ENCODE results near the gene PLGRKT.
"Not testable (repeated sequence)": the region's sequence is repeated elsewhere in the genome, so short reads cannot be mapped to it uniquely, and the experiment has no call there.

PLGRKT gene, protein sequence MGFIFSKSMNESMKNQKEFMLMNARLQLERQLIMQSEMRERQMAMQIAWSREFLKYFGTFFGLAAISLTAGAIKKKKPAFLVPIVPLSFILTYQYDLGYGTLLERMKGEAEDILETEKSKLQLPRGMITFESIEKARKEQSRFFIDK

GRCh38 chr9:5437254-5438216 is at the start of gene PLGRKT:
TSS of gene PLGRKT (minus strand) at chr9:5437925. CDS start at chr9:5431977, 5,948 bp downstream.
- peak; percentile 92 for DNase-seq

DNA sequence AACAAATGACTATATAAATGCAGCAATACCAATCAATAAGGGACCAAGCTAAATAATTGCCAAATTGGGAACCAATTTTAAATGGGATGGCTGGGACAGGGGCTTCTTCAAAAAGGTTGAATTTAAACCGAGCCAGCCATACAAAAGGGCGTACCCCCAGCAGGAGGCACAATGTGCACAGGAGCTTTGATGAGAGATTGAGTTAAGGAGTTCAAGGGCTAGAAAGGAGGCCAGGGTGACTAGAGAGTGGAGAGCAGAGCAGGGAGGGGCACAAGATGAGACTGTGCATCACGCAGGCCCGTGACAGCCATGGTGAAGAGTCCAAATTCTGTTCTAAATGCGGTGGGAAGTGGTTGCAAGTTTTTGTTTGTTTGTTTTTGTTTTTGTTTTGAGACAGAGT is 49.3 kb upstream of the PLGRKT start:
- no peak for DNase-seq

- DNase-seq = no peak
These were observed 47.8 kb upstream of the PLGRKT start for GRCh38 chr9:5485378-5486085.

GRCh38 chr9:5483306-5483705 is 45.6 kb upstream of the PLGRKT start:
- DNase-seq = no peak

DNA sequence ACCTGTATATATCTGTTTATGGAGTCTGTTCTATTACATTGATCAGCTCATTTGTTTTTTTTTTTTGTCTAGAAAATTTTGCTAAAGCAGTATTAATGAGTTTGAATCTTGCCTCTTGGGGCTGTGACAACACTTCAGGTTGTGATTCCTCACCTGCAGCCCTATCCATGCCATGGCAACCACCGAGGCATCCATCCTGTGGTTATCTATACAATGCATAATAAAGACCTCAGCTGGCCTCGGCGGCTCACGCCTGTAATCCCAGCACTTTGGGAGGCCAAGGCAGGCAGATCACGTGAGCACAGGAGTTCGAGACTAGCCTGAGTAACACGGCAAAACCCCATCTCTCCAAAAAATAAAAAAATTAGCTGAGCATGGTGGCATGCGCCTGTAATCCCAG is 44.5 kb upstream of the PLGRKT start:
- no peak for DNase-seq

DNA sequence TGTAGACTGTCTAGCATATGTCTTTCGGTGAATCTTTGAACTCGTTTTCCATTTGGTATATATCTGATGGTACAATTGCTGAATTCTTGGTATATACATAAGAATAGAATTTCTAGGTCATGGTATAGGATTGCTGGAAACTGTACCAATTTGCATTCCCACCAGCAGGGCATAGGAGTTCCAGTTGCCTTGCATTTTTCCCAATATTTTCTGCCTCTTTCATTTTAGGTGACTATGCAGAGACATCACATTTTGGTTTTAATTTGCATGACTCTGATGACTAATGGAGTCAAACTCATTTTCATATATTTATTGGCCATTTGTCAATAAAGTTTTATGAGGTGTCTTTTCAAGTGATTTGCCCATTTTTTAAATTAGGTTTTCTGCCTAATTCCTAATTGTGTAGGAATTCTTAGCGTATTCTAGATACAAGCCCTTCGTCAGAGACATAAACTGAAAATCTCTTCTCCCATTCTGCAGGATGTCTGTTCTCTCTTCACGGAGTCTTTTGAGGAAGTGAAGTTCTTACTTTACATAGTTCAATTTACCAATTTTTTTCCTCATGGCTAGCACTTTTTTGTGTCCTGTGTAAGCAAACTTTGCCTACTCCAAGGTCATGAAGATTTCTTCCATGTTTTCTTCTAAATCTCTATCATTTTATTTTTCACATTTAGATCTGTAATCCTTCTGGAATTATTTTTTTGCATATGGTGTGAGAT is 43.8 kb upstream of the PLGRKT start:
- no peak for DNase-seq

- no peak for DNase-seq
These were observed 43.2 kb upstream of the PLGRKT start for GRCh38 chr9:5480919-5481318.

- DNase-seq = no peak
These were observed 42.4 kb upstream of the PLGRKT start for GRCh38 chr9:5479994-5480694.

DNA sequence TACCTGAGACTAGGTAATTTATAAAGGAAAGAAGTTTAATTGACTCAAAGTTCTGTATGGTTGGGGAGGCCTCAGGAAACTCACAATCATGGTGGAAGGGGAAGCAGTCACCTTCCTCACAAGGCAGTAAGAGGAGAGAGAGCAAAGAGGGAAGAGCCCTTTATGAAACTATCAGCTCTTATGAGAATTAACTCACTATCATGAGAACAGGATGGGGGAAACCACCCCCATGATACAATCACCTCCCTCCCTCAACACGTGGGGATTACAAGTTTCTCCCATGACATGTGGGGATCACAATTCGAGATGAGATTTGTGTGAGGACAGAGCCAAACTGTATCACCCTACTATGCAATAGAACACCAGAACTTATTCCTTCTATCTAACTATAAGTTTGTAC is 40.5 kb upstream of the PLGRKT start:
- DNase-seq = no peak

DNA sequence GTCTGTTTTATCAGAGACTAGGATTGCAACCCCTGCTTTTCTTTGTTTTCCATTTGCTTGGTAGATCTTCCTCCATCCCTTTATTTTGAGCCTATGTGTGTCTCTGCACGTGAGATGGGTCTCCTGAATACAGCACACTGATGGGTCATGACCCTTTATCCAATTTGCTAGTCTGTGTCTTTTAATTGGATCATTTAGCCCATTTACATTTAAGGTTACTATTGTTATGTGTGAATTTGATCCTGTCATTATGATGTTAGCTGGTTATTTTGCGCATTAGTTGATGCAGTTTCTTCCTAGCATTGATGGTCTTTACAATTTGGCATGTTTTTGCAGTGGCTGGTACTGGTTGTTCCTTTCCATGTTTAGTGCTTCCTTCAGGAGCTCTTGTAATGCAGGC is 37.9 kb upstream of the PLGRKT start:
- DNase-seq = not testable (repeated sequence)

DNA sequence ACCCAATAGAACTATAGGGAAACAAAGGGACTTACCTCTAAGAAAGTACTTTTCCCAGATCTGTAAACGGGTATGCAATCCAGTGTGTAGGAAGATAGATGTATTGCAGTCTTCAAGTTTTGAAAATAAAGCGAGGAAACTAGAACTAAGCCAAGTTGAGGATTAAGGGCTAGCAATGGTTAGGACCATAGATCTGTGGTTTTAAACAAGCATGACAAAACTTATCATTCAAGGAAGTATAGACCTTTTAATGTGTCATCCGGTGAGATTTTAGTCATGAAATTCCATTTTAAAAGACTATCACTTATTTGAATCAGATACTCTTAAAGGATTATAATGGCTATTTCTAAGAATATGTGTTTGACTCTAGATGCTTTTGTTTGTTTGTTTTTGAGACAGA is 33.1 kb upstream of the PLGRKT start:
- no peak for DNase-seq

GRCh38 chr9:5470122-5470521 is 32.4 kb upstream of the PLGRKT start:
- no peak for DNase-seq

GRCh38 chr9:5468850-5469249 is 31.1 kb upstream of the PLGRKT start:
- DNase-seq = no peak

DNA sequence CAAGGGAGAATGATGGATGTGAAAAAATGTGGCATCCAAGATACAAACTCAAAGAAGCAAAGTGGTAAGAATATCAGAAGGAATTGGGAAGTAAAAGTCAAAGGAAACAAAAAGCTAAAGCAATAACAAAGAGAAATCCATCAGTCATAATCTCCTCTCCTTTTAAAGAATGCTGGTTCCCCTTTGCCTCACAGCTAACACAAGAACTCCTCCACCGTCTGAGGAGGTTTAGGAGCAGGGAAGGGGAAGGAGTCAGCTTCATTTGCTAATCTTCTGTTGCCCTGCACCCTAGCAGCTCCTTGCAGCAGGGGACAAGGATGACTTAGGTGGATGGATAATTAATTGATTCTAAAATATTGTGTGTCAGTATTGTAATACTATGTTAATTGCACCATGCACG is 29.0 kb upstream of the PLGRKT start:
- DNase-seq = no peak

GRCh38 chr9:5466005-5466404 is 28.3 kb upstream of the PLGRKT start:
- no peak for DNase-seq

DNA sequence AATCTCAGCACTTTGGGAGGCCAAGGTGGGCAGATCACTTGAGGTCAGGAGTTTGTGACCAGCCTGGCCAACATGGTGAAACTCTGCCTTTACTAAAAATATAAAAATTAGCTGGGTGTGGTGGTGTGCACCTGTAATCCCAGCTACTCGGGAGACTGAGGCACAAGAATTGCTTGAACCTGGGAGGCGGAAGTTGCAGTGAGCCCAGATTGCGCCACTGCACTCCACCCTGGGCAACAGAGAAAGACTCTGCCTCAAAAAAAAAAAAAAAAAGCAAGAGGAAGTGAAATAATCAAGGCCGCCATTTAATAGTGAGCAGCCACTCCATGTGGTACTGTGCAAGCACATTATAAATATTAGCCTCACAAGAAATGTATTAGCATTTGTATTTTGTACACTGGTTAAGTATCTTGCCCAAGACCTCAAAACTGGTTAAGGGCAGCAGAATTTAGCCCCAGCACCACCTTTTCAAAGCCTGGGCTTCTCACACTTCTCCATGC is 27.2 kb upstream of the PLGRKT start:
- not testable (repeated sequence) for DNase-seq

- DNase-seq = no peak
These were observed 22.4 kb upstream of the PLGRKT start for GRCh38 chr9:5460157-5460556.

GRCh38 chr9:5459289-5459829 is 21.6 kb upstream of the PLGRKT start:
- DNase-seq = peak; percentile 27

GRCh38 chr9:5455181-5455580 is 17.5 kb upstream of the PLGRKT start:
- DNase-seq = no peak

GRCh38 chr9:5453673-5454072 is 15.9 kb upstream of the PLGRKT start:
- DNase-seq = peak; percentile 39

DNA sequence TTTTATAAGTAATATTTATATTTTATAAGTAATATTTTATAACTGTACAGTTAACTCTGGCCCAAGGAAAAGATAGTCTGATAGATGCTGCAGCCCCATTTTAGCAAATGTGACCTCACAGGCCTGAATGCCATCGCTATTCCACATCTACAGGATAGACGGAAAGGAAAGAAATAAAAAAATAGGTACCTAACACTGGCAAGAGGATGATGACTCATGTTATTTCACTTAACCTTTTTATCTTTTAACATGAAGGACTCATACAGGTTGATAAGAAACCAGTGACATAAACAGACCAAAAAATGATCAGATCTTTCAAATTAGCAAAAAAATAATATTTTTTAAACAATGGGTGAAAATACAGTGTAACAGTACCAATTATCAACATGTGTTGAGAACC is 15.3 kb upstream of the PLGRKT start:
- no peak for DNase-seq

DNA sequence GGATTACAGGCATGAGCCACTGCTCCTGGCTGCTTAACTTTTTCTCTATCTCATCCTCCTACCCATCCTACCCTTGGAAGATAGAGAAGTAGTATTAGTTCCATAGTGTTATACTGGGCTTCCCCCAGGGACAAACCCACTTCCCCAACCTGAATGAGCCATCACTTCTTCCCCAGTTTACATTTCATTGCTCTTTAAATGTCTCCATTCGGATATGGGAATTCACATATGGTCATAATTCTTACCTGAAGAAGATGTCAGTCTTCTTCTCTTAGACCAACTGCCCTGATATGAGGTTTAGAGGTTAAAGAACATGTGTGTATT is 14.5 kb upstream of the PLGRKT start:
- no peak for DNase-seq
